Neural cell (in vitro differentiated cells): Measurements from ENCODE around the gene UMAD1. TPM values are rescaled to one million over a fixed set of nuclear protein-coding genes. Genes with fewer than 3 reads are reported as not detected.

ENCODE experiments used
- H2AFZ ChIP-seq: fragments of 200-600, 300-800 bp; sonication (generic), shearing (Covaris generic); 2 replicates; pipeline ENCODE4 v1.6.0; 2014; ENCODE audit warnings: low read depth, mild to moderate bottlenecking, antibody characterized with exemption, low read length, moderate library complexity
- H3F3A ChIP-seq: fragments of 200-600 bp; shearing (Covaris generic); 2 replicates; pipeline ENCODE4 v1.6.1; 2016; ENCODE audit warnings: mild to moderate bottlenecking, moderate library complexity, mixed read lengths, antibody characterized with exemption, low read length; ENCODE audit not compliant: insufficient read depth, poor library complexity, severe bottlenecking
- H3K27ac ChIP-seq: fragments of 200-600, 300-800 bp; sonication (generic), shearing (Covaris generic); 2 replicates; pipeline ENCODE4 v1.5.1; 2014; ENCODE audit warnings: mild to moderate bottlenecking, low read length, moderate library complexity
- H3K27me3 ChIP-seq: fragments of 300-800, 200-600 bp; sonication (generic), shearing (Covaris generic); 2 replicates; pipeline ENCODE4 v1.6.0; 2014; ENCODE audit warnings: mild to moderate bottlenecking, low read depth, low read length, moderate library complexity; ENCODE audit not compliant: insufficient read depth
- H3K36me3 ChIP-seq: fragments of 300-800, 200-600 bp; sonication (generic), shearing (Covaris generic); 2 replicates; pipeline ENCODE4 v1.5.1; 2014; ENCODE audit warnings: mild to moderate bottlenecking, antibody characterized with exemption, low read length, moderate library complexity; ENCODE audit not compliant: insufficient read depth
- H3K4me2 ChIP-seq: fragments of 300-800, 200-600 bp; sonication (generic), shearing (Covaris generic); 2 replicates; pipeline ENCODE4 v1.6.0; 2014; ENCODE audit warnings: mild to moderate bottlenecking, low read length
- H3K4me3 ChIP-seq: fragments of 300-800, 200-600 bp; sonication (generic), shearing (Covaris generic); 2 replicates; pipeline ENCODE4 v1.5.1; 2014; ENCODE audit warnings: mild to moderate bottlenecking, low read length, moderate library complexity
- H3K79me2 ChIP-seq: fragments of 200-600 bp; shearing (Covaris generic); replicated peaks from 2 replicates; pipeline ENCODE4 v1.6.0; 2014; ENCODE audit warnings: mild to moderate bottlenecking, low read length, moderate library complexity; ENCODE audit not compliant: insufficient read depth
- H3K9ac ChIP-seq: fragments of 300-800, 200-600 bp; sonication (generic), shearing (Covaris generic); 2 replicates; pipeline ENCODE4 v1.6.1; 2016; ENCODE audit warnings: mild to moderate bottlenecking, low read length, mixed read lengths
- H3K9me2 ChIP-seq: fragments of 200-600 bp; shearing (Covaris generic); 2 replicates; pipeline ENCODE4 v1.6.1; 2016; ENCODE audit warnings: mild to moderate bottlenecking, low read length, mixed read lengths; ENCODE audit not compliant: insufficient read depth
- H3K9me3 ChIP-seq: fragments of 200-600, 300-800 bp; sonication (generic), shearing (Covaris generic); 2 replicates; pipeline ENCODE4 v1.6.1; 2016; ENCODE audit warnings: mild to moderate bottlenecking, mixed run types, low read length, moderate library complexity, mixed read lengths
- H4K20me1 ChIP-seq: fragments of 200-600 bp; shearing (Covaris generic); 2 replicates; pipeline ENCODE4 v1.6.1; 2016; ENCODE audit warnings: mild to moderate bottlenecking, mixed run types; ENCODE audit not compliant: insufficient read depth
- EP300 ChIP-seq: fragments of 450-650 bp; conservative IDR thresholded peaks from 2 replicates; pipeline ENCODE4 v1.6.1; 2014; ENCODE audit warnings: antibody characterized with exemption, mild to moderate bottlenecking, moderate library complexity; ENCODE audit not compliant: poor library complexity, severe bottlenecking
- EZH2 ChIP-seq: fragments of 200-600, 300-800 bp; shearing (Covaris generic), sonication (generic); IDR thresholded peaks from 2 replicates; pipeline ENCODE4 v1.6.1; 2014; ENCODE audit warnings: antibody characterized with exemption, low read length, borderline replicate concordance, mild to moderate bottlenecking; ENCODE audit not compliant: insufficient read depth, poor library complexity, severe bottlenecking
- MXI1 ChIP-seq: fragments of 450-650 bp; conservative IDR thresholded peaks from 2 replicates; pipeline ENCODE4 v1.6.1; 2014; ENCODE audit warnings: antibody characterized with exemption, mild to moderate bottlenecking; ENCODE audit not compliant: poor library complexity, severe bottlenecking
- POLR2AphosphoS5 ChIP-seq: IDR thresholded peaks from 2 replicates; pipeline ENCODE4 v1.6.1; 2012
- RAD21 ChIP-seq: fragments of 450-650 bp; conservative IDR thresholded peaks from 2 replicates; pipeline ENCODE4 v1.6.1; 2014; ENCODE audit warnings: antibody characterized with exemption, mild to moderate bottlenecking, moderate library complexity
- SMC3 ChIP-seq: fragments of 450-650 bp; conservative IDR thresholded peaks from 2 replicates; pipeline ENCODE4 v1.6.1; 2014; ENCODE audit warnings: antibody characterized with exemption, mild to moderate bottlenecking, moderate library complexity; ENCODE audit not compliant: poor library complexity
- TAF1 ChIP-seq: IDR thresholded peaks from 2 replicates; pipeline ENCODE4 v1.6.1; 2012; ENCODE audit warnings: low read depth
- polyA plus RNA-seq: library from polyadenylated mRNA; depleted of rRNA; stranded (reverse); fragments of >200 nt; gene quantifications from 2 replicates; pipeline ENCODE4 v1.2.3, GENCODE V29; 2014
- TF ChIP-seq, protein P1 (sequence below): fragments of 450-650 bp; IDR thresholded peaks from 2 replicates; pipeline ENCODE4 v1.5.1; 2014; ENCODE audit warnings: antibody characterized with exemption, mild to moderate bottlenecking, moderate library complexity; ENCODE audit not compliant: poor library complexity, severe bottlenecking
- TF ChIP-seq, protein P2 (sequence below): IDR thresholded peaks from 2 replicates; pipeline ENCODE4 v1.6.1; 2012; ENCODE audit warnings: borderline replicate concordance

The UMAD1 gene
- polyA plus RNA-seq, 1 donor from 2014 or later = 14.7 TPM

- H3F3A ChIP-seq = no peaks in the 10 kb centered on the region
- H3K9me2 ChIP-seq = no peaks in the 10 kb centered on the region
- no peak overlapping the region for H3K4me2 ChIP-seq
- H3K9me3 ChIP-seq = no peaks in the 10 kb centered on the region
- no peak overlapping the region for H3K4me3 ChIP-seq
- H3K9ac ChIP-seq = no peak overlapping the region
- H2AFZ ChIP-seq = no peak overlapping the region
- TF ChIP-seq POLR2AphosphoS5 (no peak), SMC3 (no peak), RAD21 (no peak), TAF1 (no peak), MXI1 (no peak), EP300 (no peak), EZH2 (no peak)
- TF ChIP-seq, protein P1, sequence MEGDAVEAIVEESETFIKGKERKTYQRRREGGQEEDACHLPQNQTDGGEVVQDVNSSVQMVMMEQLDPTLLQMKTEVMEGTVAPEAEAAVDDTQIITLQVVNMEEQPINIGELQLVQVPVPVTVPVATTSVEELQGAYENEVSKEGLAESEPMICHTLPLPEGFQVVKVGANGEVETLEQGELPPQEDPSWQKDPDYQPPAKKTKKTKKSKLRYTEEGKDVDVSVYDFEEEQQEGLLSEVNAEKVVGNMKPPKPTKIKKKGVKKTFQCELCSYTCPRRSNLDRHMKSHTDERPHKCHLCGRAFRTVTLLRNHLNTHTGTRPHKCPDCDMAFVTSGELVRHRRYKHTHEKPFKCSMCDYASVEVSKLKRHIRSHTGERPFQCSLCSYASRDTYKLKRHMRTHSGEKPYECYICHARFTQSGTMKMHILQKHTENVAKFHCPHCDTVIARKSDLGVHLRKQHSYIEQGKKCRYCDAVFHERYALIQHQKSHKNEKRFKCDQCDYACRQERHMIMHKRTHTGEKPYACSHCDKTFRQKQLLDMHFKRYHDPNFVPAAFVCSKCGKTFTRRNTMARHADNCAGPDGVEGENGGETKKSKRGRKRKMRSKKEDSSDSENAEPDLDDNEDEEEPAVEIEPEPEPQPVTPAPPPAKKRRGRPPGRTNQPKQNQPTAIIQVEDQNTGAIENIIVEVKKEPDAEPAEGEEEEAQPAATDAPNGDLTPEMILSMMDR = no peak
- TF ChIP-seq, protein P2, sequence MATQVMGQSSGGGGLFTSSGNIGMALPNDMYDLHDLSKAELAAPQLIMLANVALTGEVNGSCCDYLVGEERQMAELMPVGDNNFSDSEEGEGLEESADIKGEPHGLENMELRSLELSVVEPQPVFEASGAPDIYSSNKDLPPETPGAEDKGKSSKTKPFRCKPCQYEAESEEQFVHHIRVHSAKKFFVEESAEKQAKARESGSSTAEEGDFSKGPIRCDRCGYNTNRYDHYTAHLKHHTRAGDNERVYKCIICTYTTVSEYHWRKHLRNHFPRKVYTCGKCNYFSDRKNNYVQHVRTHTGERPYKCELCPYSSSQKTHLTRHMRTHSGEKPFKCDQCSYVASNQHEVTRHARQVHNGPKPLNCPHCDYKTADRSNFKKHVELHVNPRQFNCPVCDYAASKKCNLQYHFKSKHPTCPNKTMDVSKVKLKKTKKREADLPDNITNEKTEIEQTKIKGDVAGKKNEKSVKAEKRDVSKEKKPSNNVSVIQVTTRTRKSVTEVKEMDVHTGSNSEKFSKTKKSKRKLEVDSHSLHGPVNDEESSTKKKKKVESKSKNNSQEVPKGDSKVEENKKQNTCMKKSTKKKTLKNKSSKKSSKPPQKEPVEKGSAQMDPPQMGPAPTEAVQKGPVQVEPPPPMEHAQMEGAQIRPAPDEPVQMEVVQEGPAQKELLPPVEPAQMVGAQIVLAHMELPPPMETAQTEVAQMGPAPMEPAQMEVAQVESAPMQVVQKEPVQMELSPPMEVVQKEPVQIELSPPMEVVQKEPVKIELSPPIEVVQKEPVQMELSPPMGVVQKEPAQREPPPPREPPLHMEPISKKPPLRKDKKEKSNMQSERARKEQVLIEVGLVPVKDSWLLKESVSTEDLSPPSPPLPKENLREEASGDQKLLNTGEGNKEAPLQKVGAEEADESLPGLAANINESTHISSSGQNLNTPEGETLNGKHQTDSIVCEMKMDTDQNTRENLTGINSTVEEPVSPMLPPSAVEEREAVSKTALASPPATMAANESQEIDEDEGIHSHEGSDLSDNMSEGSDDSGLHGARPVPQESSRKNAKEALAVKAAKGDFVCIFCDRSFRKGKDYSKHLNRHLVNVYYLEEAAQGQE = no peak
- H3K79me2 ChIP-seq = no peaks in the 10 kb centered on the region
- H4K20me1 ChIP-seq = no peaks in the 10 kb centered on the region
- H3K27me3 ChIP-seq = no peaks in the 10 kb centered on the region
- H3K27ac ChIP-seq = no peak overlapping the region
- H3K36me3 ChIP-seq = no peaks in the 10 kb centered on the region
These were observed 116.0 kb downstream of the UMAD1 start for GRCh38 chr7:7756577-7756976.

DNA sequence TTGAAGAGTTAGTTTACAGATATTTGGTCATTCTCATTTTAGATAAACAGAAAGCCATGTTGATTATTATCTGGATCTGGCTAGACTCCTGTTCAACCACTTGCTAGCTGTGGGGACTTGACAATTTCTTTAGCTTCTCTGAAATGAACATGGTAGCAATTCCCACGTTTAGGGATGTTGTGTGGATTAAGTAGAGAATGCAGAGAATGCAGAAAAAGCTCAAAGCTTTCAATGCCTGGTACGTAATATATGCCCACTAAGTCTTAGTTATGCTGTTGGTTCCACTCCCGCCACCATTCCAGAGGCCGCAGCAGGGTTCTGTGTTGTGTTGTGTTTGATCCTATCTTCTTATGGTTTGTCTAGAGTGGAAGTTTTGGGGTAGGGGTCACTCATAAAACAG lies 117.0 kb downstream of the UMAD1 start:
- TF ChIP-seq, protein P2 = no peak
- TF ChIP-seq EP300 = no peak
- H4K20me1 ChIP-seq = no peaks in the 10 kb centered on the region
- no peaks in the 10 kb centered on the region for H3F3A ChIP-seq
- no peaks in the 10 kb centered on the region for H3K79me2 ChIP-seq
- H3K27me3 ChIP-seq = no peaks in the 10 kb centered on the region
- H3K9me2 ChIP-seq = no peaks in the 10 kb centered on the region
- H3K27ac ChIP-seq = no peak overlapping the region
- no peak overlapping the region for H2AFZ ChIP-seq
- H3K36me3 ChIP-seq = no peaks in the 10 kb centered on the region
- H3K4me3 ChIP-seq = no peak overlapping the region
- H3K9ac ChIP-seq = no peak overlapping the region
- H3K4me2 ChIP-seq = no peak overlapping the region
- no peaks in the 10 kb centered on the region for H3K9me3 ChIP-seq
